Thoracic aorta (tissue), 2 donors: ENCODE measurements around the gene GNG11. TPM values are rescaled to one million over a fixed set of nuclear protein-coding genes. Genes with fewer than 3 reads are reported as not detected.

Source experiments
- ATAC-seq: fragments of 150-250 bp; one replicate; pipeline ENCODE4 v1.8.0; 2017; ENCODE audit warnings: low read depth; ENCODE audit not compliant: insufficient number of reproducible peaks, low FRiP score
- DNase-seq: peaks from one replicate; pipeline ENCODE4 v3.0.0-alpha.2; 2020; ENCODE audit warnings: low spot score
- H3K27ac ChIP-seq, 2 donors: fragments of 200-600 bp; sonication (generic); 1 replicate in 1 of 2; 2 replicates in 1 of 2; pipeline ENCODE4 v1.5.1; 2016; ENCODE audit warnings: mild to moderate bottlenecking in 2 of 2, moderate library complexity in 2 of 2
- H3K27me3 ChIP-seq: fragments of 200-600 bp; sonication (generic); replicated peaks from 2 replicates; pipeline ENCODE4 v1.6.0; 2016; ENCODE audit warnings: mild to moderate bottlenecking; ENCODE audit not compliant: insufficient read depth
- H3K36me3 ChIP-seq: fragments of 200-600 bp; sonication (generic); one replicate; pipeline ENCODE4 v1.5.1; 2016
- H3K4me1 ChIP-seq, 2 donors: fragments of 200-600 bp; sonication (generic); 1 replicate in 1 of 2; 2 replicates in 1 of 2; pipeline versions ENCODE4 v1.5.1 to v1.6.0; 2016; ENCODE audit warnings: low read depth in 2 of 2, mild to moderate bottlenecking in 1 of 2; ENCODE audit not compliant: control insufficient read depth in 1 of 2
- H3K4me3 ChIP-seq: fragments of 200-600 bp; sonication (generic); 2 replicates; pipeline ENCODE4 v1.5.1; 2016; ENCODE audit warnings: mild to moderate bottlenecking
- H3K9me3 ChIP-seq: fragments of 200-600 bp; sonication (generic); 2 replicates; pipeline ENCODE4 v1.5.1; 2016
- CTCF ChIP-seq: fragments of 200-600 bp; sonication (generic); IDR thresholded peaks from one replicate; pipeline ENCODE4 v1.5.1; 2019; ENCODE audit warnings: antibody characterized with exemption
- total RNA-seq, 2 donors: library from RNA; depleted of rRNA; stranded (reverse); fragments of >200 nt; gene quantifications; one replicate each; pipeline versions ENCODE4 v1.1.0 to v1.2.3, GENCODE V29; 2016

The GNG11 gene
- total RNA-seq, 2 donors from 2014 or later, result 11.1 to 12.2 TPM

- ATAC-seq (no peak), DNase-seq (no peak)
- H3K36me3 ChIP-seq, result no peaks in the 10 kb centered on the region
- no peak for TF ChIP-seq CTCF
- H3K27ac ChIP-seq, result no peak overlapping the region
- H3K27me3 ChIP-seq, result no peaks in the 10 kb centered on the region
- no peak overlapping the region for H3K4me3 ChIP-seq
- no peaks in the 10 kb centered on the region for H3K4me1 ChIP-seq
- no peaks in the 10 kb centered on the region for H3K9me3 ChIP-seq
Observed at GRCh38 chr7:93958651-93959050, 37.1 kb downstream of the GNG11 start.

- H3K4me1 ChIP-seq, result no peaks in the 10 kb centered on the region
- no peak overlapping the region for H3K27ac ChIP-seq
- H3K9me3 ChIP-seq, result no peaks in the 10 kb centered on the region
- H3K4me3 ChIP-seq, result no peak overlapping the region
- H3K27me3 ChIP-seq, result no peaks in the 10 kb centered on the region
- ATAC-seq (no peak), DNase-seq (no peak)
- no peak for TF ChIP-seq CTCF
- no peaks in the 10 kb centered on the region for H3K36me3 ChIP-seq
Observed at GRCh38 chr7:93960986-93961385, 39.5 kb downstream of the GNG11 start.

GRCh38 chr7:93964262-93964661, 42.7 kb downstream of the GNG11 start:
- H3K36me3 ChIP-seq, result no peaks in the 10 kb centered on the region

GRCh38 chr7:93964813-93965212, 43.3 kb downstream of the GNG11 start:
- no peak for DNase-seq
- TF ChIP-seq CTCF, result no peak
- Histone ChIP-seq H3K27me3 (no peaks in the 10 kb centered on the region), H3K27ac (no peak overlapping the region), H3K36me3 (no peaks in the 10 kb centered on the region), H3K4me1 (no peaks in the 10 kb centered on the region), H3K9me3 (no peaks in the 10 kb centered on the region), H3K4me3 (no peak overlapping the region)
- no peak for ATAC-seq

More at GRCh38 chr7:93964262-93964661, 42.7 kb downstream of the GNG11 start:
- no peak for DNase-seq
- TF ChIP-seq CTCF, result no peak
- Histone ChIP-seq H3K4me1 (no peaks in the 10 kb centered on the region), H3K27ac (no peak overlapping the region), H3K9me3 (no peaks in the 10 kb centered on the region), H3K4me3 (no peak overlapping the region), H3K27me3 (no peaks in the 10 kb centered on the region)
- ATAC-seq, result no peak

- Histone ChIP-seq H3K36me3 (no peaks in the 10 kb centered on the region), H3K27ac (no peak overlapping the region), H3K4me1 (no peaks in the 10 kb centered on the region), H3K9me3 (no peaks in the 10 kb centered on the region), H3K27me3 (no peaks in the 10 kb centered on the region), H3K4me3 (no peak overlapping the region)
- DNase-seq (no peak), ATAC-seq (no peak)
- no peak for TF ChIP-seq CTCF
Observed at GRCh38 chr7:93968911-93969620, 47.5 kb downstream of the GNG11 start.
